Daoy (cell line): Measurements from ENCODE around the gene PSMB3. TPM values are rescaled to one million over a fixed set of nuclear protein-coding genes. Genes with fewer than 3 reads are reported as not detected.
A peak's percentile ranks its signal among the peaks of the same experiment; 100 is the strongest.

ENCODE experiments used
- DNase-seq: peaks from one replicate; pipeline ENCODE4 v3.0.0-alpha.2; 2015; ENCODE audit warnings: low read depth
- total RNA-seq: library from RNA; depleted of rRNA; stranded (reverse); fragments of >200 nt; shearing (Covaris generic); gene quantifications from 2 replicates; pipeline ENCODE4 v1.2.3, GENCODE V29; 2014; rRNA removed

The PSMB3 gene
- 524 and 545 TPM in 2 replicates for total RNA-seq

GRCh38 chr17:38752308-38753070 is at the start of gene PSMB3:
TSS of gene PSMB3 (plus strand) at chr17:38752741. CDS start at chr17:38752827, 86 bp downstream.
- DNase-seq = peak; percentile 99

- DNase-seq = no peak
These were observed 49.4 kb upstream of the PSMB3 start for GRCh38 chr17:38702916-38703741.

GRCh38 chr17:38703742-38704605 is 48.6 kb upstream of the PSMB3 start:
- peak; percentile 70 for DNase-seq

- DNase-seq = peak; percentile 76
These were observed 47.7 kb upstream of the PSMB3 start, which contains the start of gene MLLT6 for GRCh38 chr17:38704606-38705522. TSS of gene MLLT6 (plus strand) at chr17:38705273. CDS start at chr17:38705633, 360 bp downstream.

GRCh38 chr17:38705523-38705802 is 47.1 kb upstream of the PSMB3 start:
- DNase-seq = no peak

GRCh38 chr17:38705803-38706504 is 46.6 kb upstream of the PSMB3 start:
- peak; percentile 34 for DNase-seq

GRCh38 chr17:38706505-38707216 is 45.9 kb upstream of the PSMB3 start:
- no peak for DNase-seq

GRCh38 chr17:38707678-38708351 is 44.7 kb upstream of the PSMB3 start:
- no peak for DNase-seq

GRCh38 chr17:38709104-38709820 is 43.3 kb upstream of the PSMB3 start:
- DNase-seq = no peak

- no peak for DNase-seq
These were observed 42.5 kb upstream of the PSMB3 start for GRCh38 chr17:38709864-38710603.

GRCh38 chr17:38710604-38710962 is 42.0 kb upstream of the PSMB3 start:
- DNase-seq = no peak

- no peak for DNase-seq
These were observed 41.6 kb upstream of the PSMB3 start for GRCh38 chr17:38710985-38711384.

GRCh38 chr17:38711792-38712571 is 40.6 kb upstream of the PSMB3 start:
- DNase-seq = no peak

GRCh38 chr17:38712593-38712992 is 39.9 kb upstream of the PSMB3 start:
- DNase-seq = no peak

GRCh38 chr17:38713456-38714075 is 39.0 kb upstream of the PSMB3 start:
- DNase-seq = no peak

GRCh38 chr17:38715216-38715943 is 37.2 kb upstream of the PSMB3 start:
- DNase-seq = no peak
